WERI-Rb-1 (cell line): Measurements from ENCODE around the gene CACNA2D2.

Experiments
- DNase-seq: peaks from one replicate; pipeline ENCODE4 v3.0.0-alpha.2; 2020
- H3K27ac ChIP-seq: fragments of 250-450 bp; sonication (Bioruptor Pico); 2 replicates; pipeline ENCODE4 v1.5.1; 2020; ENCODE audit warnings: mild to moderate bottlenecking, moderate library complexity
- H3K27me3 ChIP-seq: fragments of 250-450 bp; sonication (Bioruptor Pico); 2 replicates; pipeline ENCODE4 v1.5.1; 2021; ENCODE audit warnings: mild to moderate bottlenecking, low read depth, moderate library complexity; ENCODE audit not compliant: insufficient read depth, severe bottlenecking
- H3K36me3 ChIP-seq: fragments of 250-450 bp; sonication (Bioruptor Pico); 2 replicates; pipeline ENCODE4 v1.5.1; 2020; ENCODE audit warnings: mild to moderate bottlenecking, moderate library complexity
- H3K4me3 ChIP-seq: 2 replicates; pipeline ENCODE4 v1.5.1; 2011; ENCODE audit warnings: low read depth, mild to moderate bottlenecking, control low read depth, low read length
- H3K9me3 ChIP-seq: fragments of 250-450 bp; sonication (Bioruptor Pico); 2 replicates; pipeline ENCODE4 v1.5.1; 2021; ENCODE audit warnings: mild to moderate bottlenecking, moderate library complexity; ENCODE audit not compliant: severe bottlenecking
- CTCF ChIP-seq: IDR thresholded peaks from 2 replicates; pipeline ENCODE4 v1.5.1; 2011; ENCODE audit warnings: low read depth, mild to moderate bottlenecking, control low read depth, inconsistent platforms, low read length

CACNA2D2 gene

DNA sequence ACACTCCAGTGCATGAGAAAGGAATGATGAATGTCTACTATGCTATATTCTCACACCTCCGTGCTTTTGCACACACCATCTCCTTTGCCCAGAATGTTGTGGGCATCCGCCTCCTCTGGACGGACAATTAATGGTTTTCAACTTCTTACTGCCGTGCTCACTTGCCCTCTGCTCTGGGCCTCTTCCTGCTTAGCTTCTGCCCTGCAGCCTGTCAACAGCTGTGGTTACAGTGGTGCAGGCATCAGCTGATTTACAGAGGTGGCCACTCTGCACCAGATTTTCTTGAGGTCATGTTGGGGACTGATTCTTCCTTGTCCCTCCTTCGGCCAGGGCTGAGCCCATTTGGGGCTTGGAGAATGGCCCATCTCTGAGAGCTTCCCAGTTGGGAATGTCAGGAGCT is 87.6 kb downstream of the CACNA2D2 start:
- Histone ChIP-seq H3K27ac (no peak overlapping the region), H3K9me3 (no peaks in the 10 kb centered on the region), H3K4me3 (no peak overlapping the region), H3K36me3 (no peaks in the 10 kb centered on the region), H3K27me3 (no peaks in the 10 kb centered on the region)
- no peak for DNase-seq
- TF ChIP-seq CTCF = no peak

DNA sequence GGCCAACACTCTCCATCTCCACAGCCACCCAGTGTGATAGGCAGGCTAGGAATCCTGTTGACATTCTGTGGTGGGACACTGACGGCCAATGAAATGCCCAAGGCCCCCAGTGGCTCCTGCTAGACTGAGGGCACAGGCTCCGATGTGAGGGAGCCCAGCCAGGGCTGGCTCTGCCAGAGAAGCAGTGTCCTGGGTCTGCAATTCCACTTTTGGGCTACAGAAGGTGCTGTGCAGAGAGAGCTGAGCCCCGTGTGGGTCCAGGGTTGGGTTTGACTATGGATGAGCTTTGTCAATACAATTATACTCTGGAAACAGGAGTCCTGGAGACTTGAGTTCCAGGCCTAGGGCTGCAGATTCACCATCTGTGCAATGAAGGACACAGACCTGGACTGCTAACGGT is 88.4 kb downstream of the CACNA2D2 start:
- Histone ChIP-seq H3K36me3 (no peaks in the 10 kb centered on the region), H3K4me3 (no peak overlapping the region), H3K27me3 (no peaks in the 10 kb centered on the region), H3K27ac (no peak overlapping the region), H3K9me3 (no peaks in the 10 kb centered on the region)
- DNase-seq = no peak
- peak; percentile 50 for TF ChIP-seq CTCF

DNA sequence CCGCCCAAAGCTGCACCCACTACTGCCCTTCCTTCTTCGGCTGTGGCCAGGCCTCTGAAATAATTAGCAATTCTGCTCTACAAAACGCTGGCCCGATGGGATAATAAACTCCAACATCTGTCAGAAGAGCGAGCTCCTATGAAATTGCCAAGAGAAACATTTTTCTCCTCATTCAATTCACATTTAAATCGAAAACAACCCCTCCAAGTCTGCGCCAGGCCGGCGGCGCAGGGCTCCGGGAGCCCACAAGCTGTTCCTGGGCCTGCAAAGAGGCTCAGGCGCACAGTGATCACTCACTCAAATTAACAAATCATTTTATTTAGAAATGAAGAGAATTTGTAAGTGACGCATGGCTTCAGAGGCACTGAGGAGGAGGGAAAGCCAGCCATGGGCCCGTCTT is 88.8 kb downstream of the CACNA2D2 start:
- Histone ChIP-seq H3K4me3 (no peak overlapping the region), H3K36me3 (no peaks in the 10 kb centered on the region)
- DNase-seq = no peak

GRCh38 chr3:50412231-50412754 is 91.1 kb downstream of the CACNA2D2 start:
- DNase-seq = no peak
- Histone ChIP-seq H3K9me3 (no peaks in the 10 kb centered on the region), H3K4me3 (no peak overlapping the region), H3K36me3 (no peaks in the 10 kb centered on the region), H3K27ac (no peak overlapping the region), H3K27me3 (no peaks in the 10 kb centered on the region)
- TF ChIP-seq CTCF = no peak

More for the DNA sequence above, 88.8 kb downstream of the CACNA2D2 start:
- Histone ChIP-seq H3K27ac (no peak overlapping the region), H3K9me3 (no peaks in the 10 kb centered on the region), H3K27me3 (no peaks in the 10 kb centered on the region)
- no peak for TF ChIP-seq CTCF

DNA sequence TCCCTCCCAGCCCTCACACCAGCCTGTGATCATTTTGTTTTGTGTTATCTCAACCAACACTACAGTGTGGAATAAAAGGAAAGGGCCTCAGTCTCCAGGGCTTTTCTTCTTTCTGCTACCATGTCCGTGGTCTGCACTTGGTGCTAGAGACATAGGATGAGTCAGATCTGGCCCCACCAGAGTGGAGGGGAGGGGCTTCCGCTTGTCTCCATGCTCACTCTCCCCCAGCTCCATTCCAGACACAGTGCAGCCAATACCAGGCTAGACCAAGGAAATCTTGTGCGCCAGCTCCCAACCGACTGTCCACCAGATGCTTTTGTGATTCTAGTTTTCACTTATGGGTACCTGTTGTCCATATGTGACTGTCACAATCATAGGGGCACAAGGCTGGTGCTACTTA is 92.2 kb downstream of the CACNA2D2 start:
- Histone ChIP-seq H3K4me3 (no peak overlapping the region), H3K27ac (no peak overlapping the region), H3K36me3 (no peaks in the 10 kb centered on the region), H3K27me3 (no peaks in the 10 kb centered on the region), H3K9me3 (no peaks in the 10 kb centered on the region)
- no peak for DNase-seq
- no peak for TF ChIP-seq CTCF

GRCh38 chr3:50410608-50411139 is 92.8 kb downstream of the CACNA2D2 start:
- no peaks in the 10 kb centered on the region for H3K9me3 ChIP-seq
- no peak overlapping the region for H3K27ac ChIP-seq
- no peak overlapping the region for H3K4me3 ChIP-seq
- no peak for TF ChIP-seq CTCF
- H3K27me3 ChIP-seq = no peaks in the 10 kb centered on the region
- no peak for DNase-seq
- H3K36me3 ChIP-seq = no peaks in the 10 kb centered on the region
